DMS114 treated with DMSO at 0.1 percent for 48 hours (cell line): ENCODE results near the gene FBXL7.

Source experiments
- DNase-seq: peaks from one replicate; lab custom pipeline; 2025; ENCODE audit not compliant: unreplicated experiment; lab: John Stamatoyannopoulos, UW

FBXL7 gene

GRCh38 chr5:15538516-15538915 lies 38.5 kb downstream of the FBXL7 start:
- DNase-seq = no peak

GRCh38 chr5:15539951-15540350 lies 40.0 kb downstream of the FBXL7 start:
- DNase-seq = no peak

DNA sequence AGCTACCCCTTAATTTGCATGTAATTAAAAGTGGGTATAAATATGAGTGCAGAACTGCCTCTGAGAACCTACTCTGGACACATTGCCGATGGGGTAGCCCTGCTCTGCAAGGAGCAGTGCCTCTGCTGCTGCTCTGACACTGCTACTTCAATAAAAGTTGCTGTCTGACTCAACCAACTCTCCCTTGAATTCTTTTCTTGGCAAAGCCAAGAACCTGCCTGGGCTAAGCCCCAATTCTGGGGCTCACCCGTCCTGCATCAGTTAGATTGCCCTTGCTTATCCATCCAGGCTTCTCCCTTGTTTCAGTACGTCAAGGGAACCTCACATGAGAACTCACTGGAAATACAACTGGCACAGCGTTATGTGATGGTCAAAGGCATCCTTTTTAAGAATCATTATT lies 44.1 kb downstream of the FBXL7 start:
- no peak for DNase-seq

GRCh38 chr5:15545082-15545481 lies 45.1 kb downstream of the FBXL7 start:
- no peak for DNase-seq

GRCh38 chr5:15547261-15547839 lies 47.4 kb downstream of the FBXL7 start:
- no peak for DNase-seq

DNA sequence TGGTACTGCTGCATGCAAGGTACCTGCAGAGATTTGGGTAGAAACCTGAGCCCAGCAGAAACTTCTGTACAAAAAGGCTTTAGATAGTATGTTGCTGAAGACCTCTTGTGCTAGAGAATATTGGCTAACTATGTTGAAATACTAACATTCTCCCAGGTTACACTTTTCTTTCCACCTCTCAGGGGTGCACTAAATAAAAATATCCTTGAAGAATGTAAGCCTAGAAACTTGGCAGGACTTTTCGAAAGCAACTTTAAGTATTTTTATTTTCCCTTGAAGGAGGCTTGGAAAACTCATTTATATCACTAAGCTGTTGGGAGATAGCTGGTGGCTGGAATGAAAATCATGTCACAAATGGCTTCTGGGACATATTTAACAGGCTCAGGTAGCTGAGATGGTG lies 50.0 kb downstream of the FBXL7 start:
- no peak for DNase-seq

- no peak for DNase-seq
Observed at GRCh38 chr5:15550502-15551112, 50.6 kb downstream of the FBXL7 start.

GRCh38 chr5:15551113-15551504 lies 51.1 kb downstream of the FBXL7 start:
- no peak for DNase-seq

DNA sequence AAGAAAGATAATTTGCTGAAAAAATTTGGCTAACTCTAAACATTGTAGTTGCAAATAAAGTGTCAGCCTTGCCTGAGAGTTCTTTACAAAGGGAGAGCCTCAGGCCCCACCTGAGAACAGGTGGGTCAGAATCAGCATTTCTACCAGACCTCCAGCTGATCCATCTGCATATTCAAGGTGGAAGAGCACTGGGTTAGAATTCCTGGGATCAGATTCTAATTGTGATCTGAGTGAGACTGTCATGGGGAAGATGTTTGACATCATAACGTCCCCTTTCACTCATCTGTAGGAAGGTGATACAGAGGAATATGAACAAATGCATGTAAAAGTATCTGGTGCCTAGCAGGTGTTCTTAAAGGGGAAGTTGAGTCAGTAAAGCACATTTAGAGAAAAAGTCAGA lies 54.6 kb downstream of the FBXL7 start:
- no peak for DNase-seq

GRCh38 chr5:15555176-15555575 lies 55.2 kb downstream of the FBXL7 start:
- DNase-seq = no peak

DNA sequence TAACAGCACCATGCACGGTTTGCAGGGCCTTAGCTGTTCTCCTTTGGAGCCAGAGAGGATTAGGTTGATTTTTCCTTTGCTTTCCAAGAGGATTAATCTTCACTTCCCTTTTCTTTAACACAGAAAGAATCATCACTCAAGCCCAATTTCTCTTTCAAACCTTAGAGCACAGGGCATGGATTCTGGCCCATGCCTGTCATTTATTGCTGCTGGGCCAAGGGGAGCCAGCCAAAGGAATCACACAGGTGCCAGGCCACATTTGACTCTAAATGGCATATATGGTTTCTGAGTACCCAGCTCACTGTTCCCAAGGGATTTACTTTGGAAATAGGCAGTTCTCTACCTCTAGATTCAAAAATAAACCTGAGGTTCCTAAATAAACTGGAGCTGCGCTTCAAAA lies 58.3 kb downstream of the FBXL7 start:
- no peak for DNase-seq

DNA sequence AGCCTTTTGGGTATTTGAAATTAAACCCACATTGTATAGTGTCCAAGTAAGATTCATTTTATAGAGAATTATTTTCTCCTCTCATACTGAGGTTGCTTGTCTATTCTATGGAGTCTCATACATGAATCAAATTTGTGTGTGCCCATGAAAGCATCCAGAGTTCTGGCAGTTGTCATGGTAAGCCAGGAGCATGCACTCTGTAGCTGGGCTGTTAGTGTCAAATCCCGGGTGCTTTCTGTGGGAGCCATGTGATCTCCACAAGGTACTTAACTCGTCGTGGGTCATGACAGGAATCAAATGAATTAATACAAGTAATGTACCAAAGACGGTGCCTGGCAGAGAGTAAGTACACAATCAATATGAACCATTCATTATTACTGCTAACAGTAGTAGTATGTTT lies 58.7 kb downstream of the FBXL7 start:
- no peak for DNase-seq

DNA sequence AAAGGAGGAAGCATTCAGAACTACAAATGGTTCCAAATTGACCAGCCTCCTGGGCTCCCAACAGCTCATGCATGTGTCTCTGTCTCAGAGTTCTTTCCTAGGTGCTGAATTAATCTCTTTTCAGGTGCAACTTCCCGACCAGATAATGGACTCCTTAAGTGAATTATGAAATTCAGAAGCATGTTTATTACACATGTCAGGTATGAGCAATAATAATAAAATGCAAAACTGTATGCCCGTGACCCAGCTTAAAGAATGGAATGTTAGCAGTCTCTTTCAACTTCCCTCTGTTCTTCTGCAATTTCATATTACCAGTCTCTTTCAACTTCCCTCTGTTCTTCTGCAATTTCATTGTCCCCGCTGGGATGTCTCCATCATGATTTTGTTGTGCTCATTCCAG lies 60.4 kb downstream of the FBXL7 start:
- DNase-seq = no peak

- DNase-seq = no peak
Observed at GRCh38 chr5:15564523-15564922, 64.5 kb downstream of the FBXL7 start.

- no peak for DNase-seq
Observed at GRCh38 chr5:15564957-15565356, 65.0 kb downstream of the FBXL7 start.

DNA sequence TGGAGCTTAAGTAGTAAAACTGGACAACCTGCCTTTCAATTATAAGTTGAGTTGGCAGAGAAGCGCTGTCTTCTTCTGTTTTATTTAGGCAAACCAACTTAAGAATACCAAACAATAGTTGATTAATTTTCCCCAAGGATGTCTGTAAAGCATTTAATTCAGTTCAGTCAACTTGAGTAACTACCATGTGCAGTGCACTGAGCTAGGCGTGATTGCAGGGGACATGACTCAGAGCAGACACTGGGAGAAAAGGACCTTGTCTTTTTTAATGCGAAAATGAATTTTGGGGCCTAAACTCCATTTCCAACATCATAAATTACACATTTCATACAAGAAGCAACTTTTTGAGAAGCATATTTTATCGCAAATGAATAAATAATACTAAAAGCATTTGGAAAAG lies 66.3 kb downstream of the FBXL7 start:
- DNase-seq = no peak

GRCh38 chr5:15566789-15567188 lies 66.8 kb downstream of the FBXL7 start:
- DNase-seq = no peak

- no peak for DNase-seq
Observed at GRCh38 chr5:15570491-15570890, 70.5 kb downstream of the FBXL7 start.

GRCh38 chr5:15571081-15571480 lies 71.1 kb downstream of the FBXL7 start:
- no peak for DNase-seq

GRCh38 chr5:15571618-15572017 lies 71.6 kb downstream of the FBXL7 start:
- no peak for DNase-seq

DNA sequence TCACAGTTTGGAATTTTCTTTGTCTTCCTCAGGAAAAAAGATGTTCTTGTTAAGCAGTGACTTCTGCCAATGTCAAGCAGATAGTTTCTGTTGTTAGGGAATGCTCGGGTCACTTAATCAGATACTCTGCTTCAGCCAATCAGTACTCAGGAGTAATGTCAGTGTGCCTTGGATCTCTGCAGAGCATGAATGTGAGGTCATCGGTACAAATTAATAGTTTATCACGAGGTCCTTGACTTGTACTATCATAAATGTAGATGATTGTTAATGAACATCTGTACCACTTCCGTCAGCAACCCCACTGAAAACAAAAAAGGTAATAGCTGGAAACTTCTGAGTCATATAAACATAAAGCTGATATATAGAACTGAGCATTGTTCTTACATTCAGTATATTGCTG lies 73.6 kb downstream of the FBXL7 start:
- DNase-seq = no peak

GRCh38 chr5:15574128-15574527 lies 74.1 kb downstream of the FBXL7 start:
- DNase-seq = no peak

DNA sequence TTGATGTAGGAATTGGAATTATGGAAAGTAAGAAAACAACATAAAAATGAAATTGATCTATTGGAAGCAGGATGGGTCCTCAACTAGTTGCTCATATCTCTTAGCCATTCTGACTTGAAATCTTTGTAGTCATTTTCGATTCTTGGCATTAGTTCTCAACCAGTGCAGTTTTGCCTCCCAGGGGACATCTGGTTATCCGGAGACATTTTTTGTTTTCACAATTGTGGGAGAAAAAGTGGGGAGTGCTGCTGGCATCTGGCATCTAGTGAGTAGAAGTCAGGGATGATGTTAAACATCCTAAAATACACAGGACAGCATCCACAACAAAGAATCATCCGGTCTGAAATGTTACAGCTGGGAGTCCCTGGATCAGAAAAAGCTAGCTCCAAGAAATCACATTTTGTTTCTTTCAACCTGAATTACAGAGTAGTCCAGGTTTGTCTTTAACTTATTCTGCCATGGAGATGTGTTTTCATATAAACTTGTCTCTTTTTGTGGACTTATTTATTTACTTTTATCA lies 74.9 kb downstream of the FBXL7 start:
- no peak for DNase-seq
